ENCODE results near the gene CD58. TPM values are rescaled to one million over a fixed set of nuclear protein-coding genes. Genes with fewer than 3 reads are reported as not detected.

Gene CD58
- total and polyA plus RNA-seq, 9 of the 15 experiments (the other 6 are each of a cell fraction or from before 2014, with no cell fraction given), result 18.1 to 113 (median 37.4) TPM

- TF ChIP-seq MGA (IDR thresholded peaks at IDR 0.05) (peak; percentile 91), BCOR (IDR thresholded peaks at IDR 0.05) (0 out of 2 replicates have a peak, but pooled peaks have one; percentile 5), MTA3 (IDR thresholded peaks at IDR 0.05; ENCODE audit: borderline replicate concordance) (peak; percentile 72), CEBPG (CRISPR knock-in tag; IDR thresholded peaks at IDR 0.05) (no peak), CEBPG (tag; conservative IDR thresholded peaks at IDR 0.05 in 1 of 2, IDR thresholded peaks at IDR 0.05 in 1 of 2) (no peak), NRF1 (conservative IDR thresholded peaks at IDR 0.05 in 1 of 2, IDR thresholded peaks at IDR 0.05 in 1 of 2) (peak; percentile 73 to 81), ZNF324 (CRISPR knock-in tag; IDR thresholded peaks at IDR 0.05) (no peak), ETV5 (CRISPR knock-in tag; IDR thresholded peaks at IDR 0.05; ENCODE audit: low read depth) (peak; percentile 51), RBM14 (IDR thresholded peaks at IDR 0.05; ENCODE audit: borderline replicate concordance, insufficient read depth, low read depth, low read length) (no peak), CREB3 (tag; conservative IDR thresholded peaks at IDR 0.05; ENCODE audit: low read depth) (no peak), ERF (CRISPR knock-in tag; IDR thresholded peaks at IDR 0.05) (0 out of 2 replicates have a peak, but pooled peaks have one; percentile 10), SIN3A (IDR thresholded peaks at IDR 0.05; ENCODE audit: borderline replicate concordance in 2 of 2, control insufficient read depth in 1 of 2, low read depth in 2 of 2, low read length in 2 of 2) (peak; percentile 63 to 72; a peak in 2 of 4 replicates), ZBED1 (IDR thresholded peaks at IDR 0.05) (0 out of 2 replicates have a peak, but pooled peaks have one; percentile 29), RBFOX2 (IDR thresholded peaks at IDR 0.05; ENCODE audit: low read depth, low read length) (peak; percentile 94), ZNF143 (CRISPR knock-in tag; IDR thresholded peaks at IDR 0.05) (0 out of 2 replicates have a peak, but pooled peaks have one; percentile 15)
Observed at GRCh38 chr1:116570358-116571214, at the start of gene CD58 (continued).
